ENCODE data around the gene UST. TPM values are rescaled to one million over a fixed set of nuclear protein-coding genes. Genes with fewer than 3 reads are reported as not detected.
A peak's percentile ranks its signal among the peaks of the same experiment; 100 is the strongest.

UST gene
- total and polyA plus RNA-seq, 9 of the 15 experiments (the other 6 are each of a cell fraction or from before 2014, with no cell fraction given) = 0.04 to 0.10 TPM; not detected in 7

- TF ChIP-seq AFF1 (IDR thresholded peaks at IDR 0.05; ENCODE audit: low read depth in 1 of 2, partially characterized antibody in 2 of 2) (no peak), ZNF766 (CRISPR knock-in tag; conservative IDR thresholded peaks at IDR 0.05) (no peak), ELF4 (CRISPR knock-in tag; IDR thresholded peaks at IDR 0.05) (no peak), CBX2 (IDR thresholded peaks at IDR 0.05; ENCODE audit: insufficient read depth, low read length, poor library complexity, severe bottlenecking) (no peak), ATF3 (IDR thresholded peaks at IDR 0.05) (peak; percentile 91), ATF3 (CRISPR knock-in tag; conservative IDR thresholded peaks at IDR 0.05) (no peak), ZNF609 (CRISPR knock-in tag; IDR thresholded peaks at IDR 0.05; ENCODE audit: borderline replicate concordance) (no peak), CSDE1 (IDR thresholded peaks at IDR 0.05) (no peak), MTA2 (IDR thresholded peaks at IDR 0.05; ENCODE audit: low read depth) (no peak), ZNF146 (CRISPR knock-in tag; IDR thresholded peaks at IDR 0.05; ENCODE audit: unreplicated experiment) (no peak), MCM7 (IDR thresholded peaks at IDR 0.05) (no peak), CHD2 (IDR thresholded peaks at IDR 0.05; ENCODE audit: low read depth, low read length) (no peak), BCOR (IDR thresholded peaks at IDR 0.05) (no peak), RNF2 (IDR thresholded peaks at IDR 0.05) (no peak), CAMTA2 (CRISPR knock-in tag; conservative IDR thresholded peaks at IDR 0.05) (no peak), ZNF280B (CRISPR knock-in tag; IDR thresholded peaks at IDR 0.05) (no peak), ZC3H11A (IDR thresholded peaks at IDR 0.05; ENCODE audit: low read depth, low read length) (no peak)
These were observed 145.4 kb downstream of the UST start (continued) for GRCh38 chr6:148892247-148892646.
